Prostate gland (tissue), 2 donors: ENCODE results near the gene CEP112.

ENCODE experiments used
- CTCF ChIP-seq, 4 experiments: fragments of 200-600 bp in 2 of 4; fragments of 450-650 bp in 2 of 4; sonication (generic) in 2 of 4; IDR thresholded peaks; 1 replicate in 3 of 4; 2 replicates in 1 of 4; pipeline ENCODE4 v1.5.1; 2016 to 2019; ENCODE audit warnings: antibody characterized with exemption in 4 of 4, mild to moderate bottlenecking in 2 of 4, moderate library complexity in 2 of 4
- POLR2A ChIP-seq: fragments of 450-650 bp; IDR thresholded peaks from one replicate; pipeline ENCODE4 v1.6.1; 2016; ENCODE audit warnings: antibody characterized with exemption, mild to moderate bottlenecking
- POLR2AphosphoS5 ChIP-seq: sonication (generic); formaldehyde crosslinking; IDR thresholded peaks from one replicate; pipeline ENCODE4 v1.6.1; 2017; ENCODE audit warnings: antibody characterized with exemption

GRCh38 chr17:65900216-65900615 lies 291.7 kb downstream of the CEP112 start:
- TF ChIP-seq POLR2A = no peak
- TF ChIP-seq CTCF (IDR thresholded peaks at IDR 0.05) = no peak
- TF ChIP-seq POLR2AphosphoS5 = no peak
